ENCODE measurements around the gene AMMECR1. TPM values are rescaled to one million over a fixed set of nuclear protein-coding genes. Genes with fewer than 3 reads are reported as not detected.
"Not testable (repeated sequence)": the region's sequence is repeated elsewhere in the genome, so short reads cannot be mapped to it uniquely, and the experiment has no call there.

Gene AMMECR1
- total and polyA plus RNA-seq, 10 donors, result 1.7 to 15.6 (median 9.6) TPM

DNA sequence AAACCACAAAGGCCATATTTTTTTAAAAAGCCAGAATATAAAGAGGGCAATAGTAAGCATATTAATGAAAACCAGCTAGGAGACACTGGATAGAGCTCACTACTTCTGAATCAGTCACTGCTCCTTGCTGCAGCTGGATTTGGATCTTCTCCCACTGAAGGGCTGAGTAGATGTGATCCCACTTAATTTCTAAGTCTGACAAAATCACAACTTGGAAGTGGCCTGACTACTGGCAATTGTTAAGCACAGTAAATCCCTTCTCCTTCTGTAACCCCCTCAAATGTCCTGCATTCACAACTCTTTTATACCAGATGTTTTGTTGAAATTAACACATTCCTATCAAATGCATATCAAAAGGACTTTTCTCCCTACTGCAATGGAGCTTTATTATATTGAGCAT lies 72.9 kb downstream of the AMMECR1 start:
- no peak for DNase-seq
- no peak for TF ChIP-seq POLR2AphosphoS5 (IDR thresholded peaks at IDR 0.05)
- TF ChIP-seq POLR2A (IDR thresholded peaks at IDR 0.05), result no peak
- no peak for TF ChIP-seq CTCF (IDR thresholded peaks at IDR 0.05 in 8 of 11, conservative IDR thresholded peaks at IDR 0.05 in 3 of 11)
- intact Hi-C loops (cut with DNase I; ENCODE audit: low total_unique reads), result no loop called here
- H3K4me3 ChIP-seq, result no peak overlapping the region
- H3K4me1 ChIP-seq, result no peaks in the 10 kb centered on the region
- H3K27me3 ChIP-seq (replicated peaks in 1 of 7), result no peaks in the 10 kb centered on the region
- no peaks in the 10 kb centered on the region for H3K36me3 ChIP-seq
- H3K27ac ChIP-seq, result no peak overlapping the region
- peaks cover 0 to 5% (median 0%) of the 10 kb centered on the region in 8 donors for H3K9me3 ChIP-seq

DNA sequence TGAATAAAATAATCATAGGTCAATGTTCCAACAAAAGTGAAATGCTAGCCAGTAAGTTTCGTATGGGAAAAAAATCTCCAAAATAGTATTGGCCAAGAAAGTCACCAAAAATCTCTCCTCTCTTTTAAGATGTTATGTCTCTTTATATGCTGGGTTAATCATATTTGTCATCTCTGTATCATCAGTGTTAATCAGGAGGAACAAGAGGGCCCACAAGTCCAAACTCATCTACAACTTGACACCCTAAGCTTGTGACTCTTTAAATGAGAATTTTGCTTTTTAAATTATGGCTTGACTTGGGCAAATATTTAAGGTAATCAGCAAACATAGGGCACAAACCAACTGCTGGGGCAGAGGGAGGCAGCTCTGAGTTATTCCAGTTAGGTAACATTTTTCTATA lies 75.5 kb downstream of the AMMECR1 start:
- Histone ChIP-seq H3K9me3 (peaks cover 0 to 5% (median 0%) of the 10 kb centered on the region in 8 donors), H3K27me3 (replicated peaks in 1 of 7) (peaks cover 0 to 4% (median 0%) of the 10 kb centered on the region in 7 donors), H3K4me3 (no peak overlapping the region), H3K36me3 (no peaks in the 10 kb centered on the region), H3K4me1 (peaks cover 0 to 10% (median 0%) of the 10 kb centered on the region in 6 donors), H3K27ac (no peak overlapping the region)
- intact Hi-C loops (cut with DNase I; ENCODE audit: low total_unique reads), result no loop called here
- TF ChIP-seq POLR2A (IDR thresholded peaks at IDR 0.05) (no peak), POLR2AphosphoS5 (IDR thresholded peaks at IDR 0.05) (no peak), CTCF (IDR thresholded peaks at IDR 0.05 in 8 of 11, conservative IDR thresholded peaks at IDR 0.05 in 3 of 11) (no peak)
- no peak for DNase-seq
- WGBS, 5 donors, result 58 to 100% (median 86%) methylated on average over 1 of the region's 1 CpG

DNA sequence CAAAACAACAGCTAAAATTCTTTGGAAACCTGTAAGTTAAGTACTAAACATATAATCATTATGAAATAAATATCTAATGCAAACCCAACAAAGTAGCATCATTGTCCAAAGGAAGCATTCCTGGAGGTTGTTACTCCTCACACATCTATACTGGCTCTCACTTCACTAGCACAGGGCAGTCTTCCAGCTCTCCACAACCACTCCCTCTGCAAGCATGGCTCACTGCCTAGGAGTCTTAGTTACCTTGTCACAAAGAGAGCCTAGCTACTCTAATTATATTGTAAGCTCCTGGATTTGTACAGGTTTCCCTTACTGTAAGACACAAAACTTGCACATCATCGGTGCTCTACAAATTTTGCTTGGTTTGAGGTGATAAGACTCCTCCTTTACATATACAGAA lies 76.1 kb downstream of the AMMECR1 start:
- no peak for DNase-seq
- H3K4me3 ChIP-seq, result no peak overlapping the region
- H3K27me3 ChIP-seq (replicated peaks in 1 of 7), result peaks cover 0 to 4% (median 0%) of the 10 kb centered on the region in 7 donors
- intact Hi-C loops (cut with DNase I; ENCODE audit: low total_unique reads), result no loop called here
- peaks cover 0 to 5% (median 0%) of the 10 kb centered on the region in 8 donors for H3K9me3 ChIP-seq
- no peaks in the 10 kb centered on the region for H3K36me3 ChIP-seq
- H3K4me1 ChIP-seq, result peaks cover 0 to 10% (median 0%) of the 10 kb centered on the region in 6 donors
- WGBS, 5 donors, result 77 to 98% (median 88%) methylated on average over 1 of the region's 1 CpG
- TF ChIP-seq POLR2A (IDR thresholded peaks at IDR 0.05), result no peak
- no peak for TF ChIP-seq POLR2AphosphoS5 (IDR thresholded peaks at IDR 0.05)
- TF ChIP-seq CTCF (IDR thresholded peaks at IDR 0.05 in 8 of 11, conservative IDR thresholded peaks at IDR 0.05 in 3 of 11), result no peak
- H3K27ac ChIP-seq, result no peak overlapping the region

DNA sequence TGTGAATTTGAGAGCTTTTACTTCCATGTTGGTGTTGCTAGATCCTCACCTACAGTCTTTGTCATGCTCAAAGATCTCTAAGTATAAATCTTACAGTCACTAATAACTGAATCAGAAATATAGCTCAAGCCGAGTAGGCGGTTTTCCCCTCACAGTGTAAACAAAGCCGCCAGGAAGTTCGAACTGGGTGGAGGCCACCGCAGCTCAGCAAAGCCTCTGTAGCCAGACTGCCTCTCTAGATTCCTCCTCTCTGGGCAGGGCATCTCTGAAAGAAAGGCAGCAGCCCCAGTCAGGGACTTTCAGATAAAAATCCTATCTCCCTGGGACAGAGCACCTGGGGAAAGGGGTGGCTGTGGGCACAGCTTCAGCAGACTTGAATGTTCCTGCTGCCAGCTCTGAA lies 79.6 kb downstream of the AMMECR1 start:
- Histone ChIP-seq H3K4me1 (peaks cover 0 to 10% (median 0%) of the 10 kb centered on the region in 6 donors), H3K27ac (peak overlapping the region in 6 of 8 donors; percentile 2 to 80 (median 44)), H3K9me3 (peaks cover 0 to 19% (median 0%) of the 10 kb centered on the region in 8 donors)
- peak; percentile 74 for DNase-seq
- intact Hi-C loops (cut with DNase I; ENCODE audit: low total_unique reads); H3K27me3 ChIP-seq (replicated peaks in 1 of 7); H3K36me3 ChIP-seq; H3K4me3 ChIP-seq: not testable (repeated sequence)
- WGBS, 5 donors, result 42 to 66% (median 63%) methylated on average over 2 to 5 of the region's 5 CpGs

- H3K36me3 ChIP-seq; H3K27ac ChIP-seq; H3K4me1 ChIP-seq; intact Hi-C loops (cut with DNase I; ENCODE audit: low total_unique reads); DNase-seq; H3K4me3 ChIP-seq; H3K27me3 ChIP-seq (replicated peaks in 1 of 7): not testable (repeated sequence)
- H3K9me3 ChIP-seq, result peaks cover 0 to 26% (median 0%) of the 10 kb centered on the region in 8 donors
- WGBS, 5 donors, result 71 to 100% (median 91%) methylated on average over 3 of the region's 3 CpGs
Observed at GRCh38 chrX:110231485-110231884, 86.4 kb downstream of the AMMECR1 start.
